HG03565 (cell line): ENCODE data around the gene CD59.

ENCODE experiments used
- ATAC-seq: cut with Tn5 transposase; IDR thresholded peaks from one replicate; pipeline ENCODE4 v1.9.1; 2021; ENCODE audit warnings: mild to moderate bottlenecking, moderate library complexity; ENCODE audit not compliant: unreplicated experiment

Gene CD59

DNA sequence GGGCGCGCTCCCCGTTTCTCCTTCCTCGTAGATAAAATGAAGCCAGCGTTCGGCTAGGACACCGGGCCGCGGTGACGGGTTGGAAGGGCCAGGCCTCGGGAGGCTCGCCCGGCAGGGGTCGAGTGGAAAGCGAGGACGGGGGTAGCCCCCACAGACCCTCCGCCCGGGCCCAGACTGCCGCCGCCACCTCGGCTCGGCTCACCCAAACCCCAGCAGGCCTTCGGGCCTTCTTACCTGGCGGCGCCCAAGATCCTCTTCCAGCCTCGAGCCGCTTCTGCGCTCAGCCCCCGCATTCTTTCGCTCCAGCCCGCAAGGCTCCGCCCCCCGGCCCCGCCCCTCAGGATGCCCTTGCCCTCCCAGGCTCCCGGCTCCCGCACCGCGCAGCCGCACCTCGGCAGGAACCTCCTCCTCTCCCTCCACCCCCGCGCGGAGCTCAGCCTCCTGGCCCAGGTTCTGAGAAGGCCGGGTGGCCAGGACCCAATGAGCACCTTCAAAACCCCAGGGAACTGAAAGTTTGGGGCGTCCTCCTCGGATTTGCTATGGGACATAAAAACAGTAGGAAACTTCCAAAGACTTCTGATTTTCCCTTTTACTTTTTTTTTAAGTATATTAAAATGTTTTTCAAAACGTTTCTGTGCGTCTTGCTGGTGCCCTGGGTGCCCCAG, at the start of gene CD59:
Gene CD59, minus strand, starts transcription at position 276 of the 665 bp plus-strand sequence. CDS start 13,978 bp downstream, outside the sequence.
- peak; percentile 36 for ATAC-seq

DNA sequence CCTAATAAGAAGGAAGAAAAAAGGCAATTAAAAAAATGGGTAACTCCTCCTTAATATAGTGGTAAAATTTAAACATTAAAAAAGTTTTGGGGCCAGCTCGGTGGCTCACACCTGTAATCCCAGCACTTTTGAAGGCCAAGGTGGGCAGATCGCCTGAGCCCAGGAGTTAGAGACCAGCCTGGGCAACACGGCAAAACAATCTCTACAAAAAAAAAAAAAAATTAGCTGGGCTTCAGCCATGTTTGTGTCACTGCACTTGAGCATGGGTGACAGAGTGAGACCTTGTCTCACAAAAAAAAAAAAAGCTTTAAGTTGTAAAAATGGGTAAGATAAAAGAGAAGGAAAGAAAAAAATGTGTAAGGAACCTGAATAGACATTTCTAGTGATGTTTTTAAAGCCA, 49.4 kb upstream of the CD59 start:
- no peak for ATAC-seq

- ATAC-seq: no peak
Measured at GRCh38 chr11:33779849-33780528, 43.8 kb upstream of the CD59 start.

GRCh38 chr11:33778675-33779074, 42.5 kb upstream of the CD59 start:
- no peak for ATAC-seq

DNA sequence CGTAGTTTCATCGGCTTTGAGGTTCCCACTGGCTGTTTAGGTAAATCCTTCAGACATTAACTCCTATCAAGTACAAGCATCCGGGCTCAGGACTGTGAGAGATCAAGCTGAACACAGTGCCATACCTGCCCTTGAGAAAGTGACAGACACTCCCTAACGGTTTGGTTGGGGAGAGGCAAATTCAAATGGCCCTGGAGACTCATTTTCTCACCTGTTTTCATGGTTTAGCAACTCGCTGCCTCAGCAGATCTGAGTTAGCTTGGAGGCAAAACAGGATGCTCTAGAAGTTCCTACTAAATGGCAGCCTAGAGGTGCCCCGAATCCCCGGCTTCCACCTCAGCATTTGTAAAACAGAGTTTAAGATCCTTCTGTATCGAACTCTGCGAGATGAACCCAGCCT, 41.7 kb upstream of the CD59 start:
- ATAC-seq: no peak

DNA sequence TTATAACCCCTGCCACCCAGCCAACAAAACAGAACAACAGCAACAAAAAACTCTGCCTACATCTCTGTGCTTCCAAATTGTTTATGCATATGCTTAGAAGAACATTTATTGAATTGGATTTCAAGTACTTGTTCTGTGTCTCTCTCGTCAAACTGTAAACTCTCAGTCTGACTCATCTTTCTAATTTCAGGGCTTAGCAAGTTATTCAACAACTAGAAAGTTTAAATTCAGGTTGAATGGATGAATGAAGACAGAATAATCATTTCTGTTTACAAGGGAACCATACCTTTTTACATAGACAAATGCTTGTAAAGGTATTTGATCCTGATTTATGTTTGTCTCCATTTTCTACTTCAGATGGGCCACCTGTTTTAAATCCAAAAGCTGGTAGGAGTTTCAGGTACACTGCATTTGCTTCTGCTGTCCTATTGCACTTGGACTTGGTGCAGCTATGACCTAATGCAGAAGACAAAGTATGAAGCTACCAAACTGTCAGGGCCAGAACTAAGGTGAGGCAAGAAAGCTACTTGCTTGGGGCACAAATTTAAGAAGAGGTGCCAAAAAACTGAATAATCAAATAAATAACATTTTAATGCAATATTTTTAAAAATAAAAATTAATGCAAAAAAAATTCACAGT, 39.7 kb upstream of the CD59 start:
- no peak for ATAC-seq

GRCh38 chr11:33775467-33775807, 39.2 kb upstream of the CD59 start:
- no peak for ATAC-seq

GRCh38 chr11:33774736-33775466, 38.7 kb upstream of the CD59 start:
- no peak for ATAC-seq

GRCh38 chr11:33773987-33774735, 37.9 kb upstream of the CD59 start, which contains the start of gene FBXO3:
TSS of gene FBXO3 (minus strand) at chr11:33774520. CDS start at chr11:33774497, 23 bp downstream.
- peak; percentile 63 for ATAC-seq

DNA sequence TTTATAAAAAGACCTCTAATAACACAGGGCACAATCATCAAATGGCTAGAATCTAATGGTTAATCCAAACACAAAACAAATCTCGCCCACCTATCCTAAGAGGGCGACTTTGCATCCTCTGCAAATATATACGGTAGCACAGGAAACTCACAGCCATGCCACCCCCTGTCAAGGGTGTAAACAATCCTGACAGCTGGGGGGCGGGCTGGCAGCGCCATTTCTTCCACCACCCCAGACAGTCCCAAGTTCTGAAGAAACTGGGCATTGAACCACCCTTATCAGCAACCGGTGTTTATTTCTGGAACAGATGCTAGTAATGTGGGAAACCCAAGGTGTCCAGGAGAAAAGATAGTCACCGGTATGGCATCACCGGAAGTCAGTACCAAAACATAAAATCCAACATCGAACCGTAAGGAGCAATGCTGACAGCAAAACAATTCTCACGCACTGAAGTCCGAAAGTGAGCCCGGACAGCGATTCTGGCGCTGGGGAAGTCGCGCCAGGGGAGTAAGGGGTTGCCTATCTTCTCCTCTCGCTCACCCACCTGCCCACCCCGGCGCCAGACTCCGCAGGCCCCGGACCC, 37.3 kb upstream of the CD59 start:
- ATAC-seq: no peak

DNA sequence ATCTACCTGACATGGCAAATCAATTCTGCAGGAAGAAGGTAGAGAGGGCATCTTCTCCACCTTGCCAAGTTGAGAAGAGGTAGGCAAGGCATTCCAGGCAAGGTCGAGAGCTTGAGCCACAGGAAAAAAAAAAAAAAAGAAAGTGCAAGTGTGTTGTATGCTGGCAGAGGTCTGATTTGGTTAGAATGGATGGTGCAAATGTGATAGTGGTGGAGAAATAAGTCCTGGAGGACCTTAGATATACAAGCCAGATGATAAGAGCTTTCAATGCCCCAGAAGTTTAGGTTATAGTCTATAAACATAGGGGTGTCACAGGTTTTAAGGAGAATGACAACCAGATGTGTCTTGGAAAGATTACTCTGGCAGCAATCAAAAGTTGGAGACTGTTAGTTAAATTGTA, 36.6 kb upstream of the CD59 start:
- ATAC-seq: no peak

GRCh38 chr11:33772300-33772699, 36.1 kb upstream of the CD59 start:
- no peak for ATAC-seq

GRCh38 chr11:33770236-33770635, 34.0 kb upstream of the CD59 start:
- ATAC-seq: no peak

DNA sequence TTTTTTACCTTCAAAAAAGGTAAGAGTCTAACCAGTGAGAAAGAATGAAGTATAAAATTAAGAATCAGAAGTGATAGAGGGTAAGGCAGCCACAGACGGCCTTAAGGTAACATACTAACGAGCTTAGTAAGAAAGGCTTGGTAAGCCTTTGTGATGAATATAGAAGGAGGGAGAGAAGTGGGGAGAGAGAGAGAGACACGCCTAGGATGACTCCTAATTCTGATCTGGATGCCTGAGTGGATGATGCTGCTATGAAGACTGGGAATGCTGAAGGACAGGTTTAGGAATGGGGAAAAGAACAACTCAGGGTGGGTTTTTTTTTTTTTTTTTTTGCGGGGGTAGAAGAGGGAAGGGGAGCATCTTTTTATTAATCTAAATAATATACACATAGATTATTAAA, 33.3 kb upstream of the CD59 start:
- no peak for ATAC-seq

DNA sequence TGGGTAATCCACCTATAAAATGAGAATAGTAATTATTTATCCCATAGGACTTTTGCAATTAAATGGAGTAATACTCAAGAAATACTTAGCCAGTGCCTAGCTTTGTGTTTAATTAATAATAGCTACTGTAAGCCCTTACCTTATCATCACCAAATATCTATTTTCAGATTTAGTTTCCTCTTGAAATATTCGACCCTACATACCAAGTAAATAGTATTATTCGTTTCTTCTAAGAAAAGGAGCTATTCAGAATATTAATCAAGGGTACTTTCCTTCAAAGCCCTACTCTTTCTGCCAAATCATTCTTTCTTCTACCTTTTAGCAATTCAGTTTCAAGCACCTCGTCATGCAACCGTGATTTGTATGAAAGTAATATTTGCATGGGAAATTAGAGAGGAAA, 31.4 kb upstream of the CD59 start:
- ATAC-seq: no peak

- no peak for ATAC-seq
Measured at GRCh38 chr11:33766085-33766484, 29.9 kb upstream of the CD59 start.

GRCh38 chr11:33761471-33761870, 25.2 kb upstream of the CD59 start:
- ATAC-seq: peak; percentile 71

DNA sequence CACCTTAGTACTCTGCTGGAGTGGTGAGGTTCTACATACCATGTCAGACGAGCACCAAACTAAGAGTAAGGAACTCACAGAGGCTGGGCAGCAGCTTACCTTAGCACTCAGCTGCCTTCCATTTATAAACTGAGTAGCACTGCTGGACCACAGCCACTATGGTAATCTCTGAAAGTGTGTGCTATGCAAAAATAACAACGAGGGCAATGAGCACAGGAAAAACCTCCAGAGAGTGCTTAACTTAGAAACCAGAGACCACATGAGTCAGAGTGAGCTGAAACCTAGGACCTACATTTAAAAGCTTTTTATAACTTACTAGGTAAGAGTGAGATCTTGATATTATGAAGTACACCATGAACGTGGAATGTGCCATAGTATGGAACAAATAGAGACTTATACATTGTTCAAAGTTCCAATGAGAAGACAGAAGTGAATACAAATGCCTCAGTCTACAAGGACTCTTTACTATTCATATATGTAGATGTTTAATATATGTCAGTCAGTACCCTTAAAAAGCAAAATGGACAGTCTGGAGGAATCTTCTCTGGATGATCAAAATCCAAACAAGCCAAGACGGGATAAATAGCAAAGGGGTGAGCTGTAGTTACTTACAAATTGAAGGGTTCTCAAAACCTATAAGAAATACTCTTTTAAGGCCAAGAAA, 17.2 kb upstream of the CD59 start:
- ATAC-seq: peak; percentile 98

GRCh38 chr11:33751878-33752277, 15.7 kb upstream of the CD59 start:
- ATAC-seq: no peak

- no peak for ATAC-seq
Measured at GRCh38 chr11:33747979-33748378, 11.8 kb upstream of the CD59 start.
